ENCODE data around the gene FIBCD1.
A peak's percentile ranks its signal among the peaks of the same experiment; 100 is the strongest.
"Not testable (repeated sequence)": the region's sequence is repeated elsewhere in the genome, so short reads cannot be mapped to it uniquely, and the experiment has no call there.

The FIBCD1 gene

GRCh38 chr9:130921300-130921988, 17.6 kb downstream of the FIBCD1 start:
- DNase-seq = no peak

- no peak for DNase-seq
Measured at GRCh38 chr9:130920762-130921299, 18.2 kb downstream of the FIBCD1 start.

DNA sequence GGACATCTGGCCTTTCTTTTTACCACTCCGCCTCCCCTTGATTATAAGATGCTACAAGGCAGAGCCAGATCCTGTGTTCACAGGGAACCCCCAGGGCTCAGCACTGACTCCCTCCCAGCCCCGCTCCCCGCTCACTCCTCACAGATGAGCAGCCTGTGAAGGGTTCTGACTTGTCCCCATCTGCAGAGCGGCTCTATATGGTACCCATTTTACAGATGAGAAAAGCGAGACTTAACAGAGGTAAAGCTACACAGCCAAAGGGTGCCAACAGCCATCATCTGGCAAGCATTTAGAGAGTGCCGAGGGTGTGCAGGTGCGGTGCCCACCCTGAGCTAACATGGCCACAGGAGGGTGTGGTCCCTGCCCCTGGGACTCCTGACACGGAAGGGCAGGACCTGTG, 18.8 kb downstream of the FIBCD1 start:
- no peak for DNase-seq

DNA sequence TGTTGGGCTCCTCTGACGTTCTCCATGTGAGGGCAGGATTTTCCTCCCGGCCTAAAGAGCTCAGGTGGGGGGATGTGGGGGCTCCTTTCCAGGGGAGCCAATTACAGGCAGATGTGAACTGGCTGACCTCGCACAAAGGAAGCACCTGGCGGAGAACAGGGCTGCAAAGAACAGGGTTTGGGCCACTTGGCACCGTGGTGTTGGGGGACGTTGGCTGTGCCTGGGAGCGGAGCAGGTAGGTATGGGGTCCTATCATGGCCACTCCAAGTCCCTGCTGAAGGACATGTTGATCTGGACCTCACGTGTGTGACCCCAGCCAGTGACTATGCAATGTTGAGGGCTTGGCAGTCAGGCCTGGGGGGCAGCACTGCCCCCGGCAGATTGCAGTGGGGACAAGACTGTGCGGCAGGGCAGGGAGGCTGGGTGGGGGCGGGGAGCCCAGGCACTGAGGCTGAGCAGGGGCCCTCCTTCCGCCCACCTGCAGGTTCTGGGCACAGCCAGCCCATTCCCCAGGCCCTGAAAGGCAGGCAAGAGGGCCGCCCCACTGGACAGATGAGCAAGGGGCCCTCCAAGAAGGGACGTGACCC, 19.4 kb downstream of the FIBCD1 start:
- no peak for DNase-seq

DNA sequence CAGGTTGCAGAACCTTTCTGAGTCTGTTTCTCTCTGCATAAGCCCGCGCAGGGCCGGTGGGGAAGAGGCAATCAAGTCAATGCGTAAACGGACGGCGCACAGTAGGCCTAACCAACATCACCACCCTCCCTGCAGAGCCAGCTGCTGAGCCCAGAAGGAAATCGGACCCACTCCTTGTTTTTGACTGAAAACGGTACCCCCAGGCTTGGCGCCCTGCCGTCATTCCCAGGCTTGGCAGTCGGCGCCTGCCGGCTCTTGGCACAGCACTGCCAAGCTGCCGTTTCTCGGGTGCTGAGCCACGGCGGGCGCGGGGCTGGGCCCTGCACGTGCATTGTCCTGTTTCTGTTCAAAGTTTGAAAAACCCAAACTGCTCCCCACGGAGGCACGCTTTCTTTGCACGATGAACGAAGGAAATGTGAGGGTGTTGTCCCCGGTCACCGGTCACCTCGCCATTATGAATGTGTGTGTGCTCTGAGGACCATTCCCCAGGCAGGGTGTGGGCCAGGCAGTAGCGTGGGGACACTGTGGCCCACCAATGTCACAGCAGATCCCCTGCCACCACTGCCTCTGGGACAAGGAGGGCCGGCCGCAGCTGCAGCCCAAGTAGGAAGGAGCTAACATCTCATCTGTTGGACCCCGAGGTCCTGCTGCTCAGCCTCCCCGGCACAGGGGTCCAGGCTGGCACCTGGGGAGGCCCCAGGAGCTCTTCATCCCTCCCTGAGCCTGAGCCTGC, 20.1 kb downstream of the FIBCD1 start:
- peak; percentile 38 for DNase-seq

GRCh38 chr9:130918101-130918825, 20.8 kb downstream of the FIBCD1 start:
- no peak for DNase-seq

DNA sequence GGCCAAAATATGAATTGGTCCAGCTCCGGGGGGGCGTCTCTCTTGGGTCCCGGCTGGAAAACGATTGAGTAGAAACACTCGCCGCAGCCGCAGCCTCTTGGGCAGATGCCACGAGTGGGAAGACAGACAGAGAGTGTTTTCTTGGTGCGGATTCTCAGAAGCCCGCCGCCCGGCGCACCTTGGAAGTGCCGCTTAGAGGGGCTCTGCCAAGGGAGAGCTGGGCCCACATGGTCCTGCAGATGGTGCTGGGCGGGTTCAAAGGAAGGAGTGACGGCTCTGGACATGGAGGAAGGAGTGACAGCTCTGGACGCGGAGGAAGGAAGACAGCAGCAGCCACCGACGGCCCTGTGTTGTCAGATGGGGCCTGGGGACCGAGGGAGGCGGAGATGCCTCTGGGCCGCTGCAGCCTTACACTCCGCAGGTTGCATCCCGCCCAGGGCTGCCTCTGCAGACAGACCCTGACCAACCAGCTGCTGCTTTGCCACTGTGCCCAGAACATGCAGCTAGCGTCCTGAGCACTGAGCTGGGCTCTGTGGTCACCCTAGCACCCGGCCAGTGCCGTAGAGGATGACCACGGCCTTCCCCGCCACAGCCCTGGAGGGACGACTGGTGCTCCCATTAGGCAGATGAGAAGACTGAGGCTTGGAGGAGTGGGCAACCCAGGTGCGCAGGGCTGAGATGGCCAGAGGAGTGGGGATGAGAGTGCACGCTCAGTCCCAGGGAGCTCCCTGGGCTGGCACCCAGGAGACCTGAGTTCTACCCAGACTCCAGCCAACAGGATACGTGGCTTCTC, 21.7 kb downstream of the FIBCD1 start:
- DNase-seq = no peak

DNA sequence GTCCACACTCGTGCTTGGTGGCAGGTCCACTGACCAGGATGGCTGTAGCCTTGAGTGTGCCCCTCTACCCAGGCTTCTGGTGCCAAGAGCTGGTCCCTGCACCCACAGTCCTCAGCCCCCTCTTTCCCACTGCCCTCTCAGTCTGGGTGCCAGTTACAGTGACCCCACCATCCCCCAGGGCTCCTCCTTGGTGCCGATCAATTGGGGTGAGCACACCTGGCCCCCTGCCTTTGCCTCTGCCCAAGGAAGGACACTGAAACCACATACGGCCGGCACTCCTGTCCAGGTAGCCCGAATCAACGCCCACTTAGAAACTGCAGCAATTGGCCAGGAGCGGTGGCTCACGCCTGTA, 24.0 kb downstream of the FIBCD1 start:
- no peak for DNase-seq

GRCh38 chr9:130914417-130915095, 24.5 kb downstream of the FIBCD1 start:
- no peak for DNase-seq

DNA sequence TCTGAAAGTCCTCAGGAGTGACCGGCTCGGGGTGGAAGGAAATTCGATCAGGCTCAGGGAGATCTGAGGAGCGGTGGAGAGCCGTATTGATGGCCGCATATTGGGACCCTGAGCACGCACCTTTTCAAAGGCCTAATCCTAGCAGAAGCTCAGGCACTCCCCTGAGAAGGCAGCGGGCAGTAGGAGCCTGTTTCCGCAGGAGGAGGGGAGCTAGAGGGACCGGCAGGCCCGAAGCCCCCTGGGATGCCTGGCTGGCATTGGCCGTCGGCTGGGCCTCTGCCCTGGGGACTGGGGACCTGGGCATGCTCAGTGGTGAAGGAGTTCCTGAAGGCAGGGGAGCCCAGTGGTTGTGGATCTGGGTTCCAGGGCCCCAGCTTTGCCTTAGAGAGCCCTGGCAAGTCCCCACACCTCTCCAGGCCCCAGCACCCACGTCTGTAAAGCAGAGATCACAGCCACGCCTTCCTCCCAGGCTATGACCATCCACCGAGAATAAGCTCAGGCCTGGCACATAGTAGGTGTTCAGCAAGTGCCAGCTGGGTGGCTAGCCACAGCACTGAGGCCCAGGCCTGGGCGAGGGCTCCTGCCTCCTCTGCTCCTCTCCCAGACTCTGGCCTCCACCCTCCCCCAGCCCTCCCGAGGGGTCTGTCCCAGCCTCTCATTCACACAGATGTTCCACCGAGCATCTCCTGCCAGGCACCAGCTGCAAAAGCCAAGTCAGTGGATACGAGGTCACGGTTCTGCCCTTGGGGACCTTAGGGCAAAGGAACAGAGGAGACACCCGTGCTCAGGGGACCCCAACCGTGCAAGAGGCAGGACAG, 25.2 kb downstream of the FIBCD1 start:
- DNase-seq = no peak

DNA sequence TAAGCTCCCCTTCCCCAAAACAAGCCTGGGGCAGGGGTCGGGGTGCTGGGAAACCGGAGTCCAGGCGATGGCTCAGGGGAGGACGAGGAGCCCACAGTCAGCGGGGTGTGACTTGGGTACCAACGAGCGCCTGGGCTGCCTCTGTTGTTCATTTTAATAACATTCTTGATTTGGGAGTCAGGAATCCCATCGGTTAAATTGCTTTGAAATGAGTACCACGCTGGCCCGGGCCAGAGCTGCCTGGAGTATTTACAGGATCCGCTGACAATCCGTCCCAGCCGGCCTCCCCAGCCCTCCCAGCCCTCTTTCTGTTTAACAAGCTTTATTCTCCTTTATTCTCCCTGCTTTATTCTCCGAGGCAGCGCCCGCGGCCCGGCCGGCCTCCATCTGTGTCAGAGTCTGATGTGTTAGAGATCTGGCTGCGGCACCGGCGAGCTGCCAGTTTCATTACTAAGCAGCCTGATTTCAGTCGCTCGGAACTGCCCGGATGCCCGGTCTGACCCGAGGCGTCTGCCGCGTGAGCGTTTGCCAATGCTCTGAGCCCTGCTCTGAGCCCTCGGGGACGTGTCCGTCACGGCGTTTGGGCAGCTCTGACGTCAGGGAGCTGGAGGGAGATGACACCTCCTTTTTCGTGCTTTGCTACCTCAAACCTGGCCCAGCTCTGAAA, 26.0 kb downstream of the FIBCD1 start:
- no peak for DNase-seq

- no peak for DNase-seq
Measured at GRCh38 chr9:130911254-130912049, 27.6 kb downstream of the FIBCD1 start.

- not testable (repeated sequence) for DNase-seq
Measured at GRCh38 chr9:130910670-130911069, 28.4 kb downstream of the FIBCD1 start.

DNA sequence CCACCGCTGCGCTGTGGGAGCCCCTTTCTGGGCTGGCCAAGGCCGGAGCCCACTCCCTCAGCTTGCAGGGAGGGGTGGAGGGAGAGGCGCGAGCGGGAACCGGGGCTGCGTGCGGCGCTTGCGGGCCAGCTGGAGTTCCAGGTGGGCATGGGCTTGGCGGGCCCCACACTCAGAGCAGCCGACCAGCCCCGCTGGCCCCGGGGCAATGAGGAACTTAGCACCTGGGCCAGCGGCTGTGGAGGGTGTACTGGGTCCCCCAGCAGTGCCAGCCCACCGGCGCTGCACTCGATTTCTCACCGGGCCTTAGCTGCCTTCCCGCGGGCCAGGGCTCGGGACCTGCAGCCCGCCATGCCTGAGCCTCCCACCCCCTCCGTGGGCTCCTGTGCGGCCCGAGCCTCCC, 29.0 kb downstream of the FIBCD1 start:
- DNase-seq = not testable (repeated sequence)

DNA sequence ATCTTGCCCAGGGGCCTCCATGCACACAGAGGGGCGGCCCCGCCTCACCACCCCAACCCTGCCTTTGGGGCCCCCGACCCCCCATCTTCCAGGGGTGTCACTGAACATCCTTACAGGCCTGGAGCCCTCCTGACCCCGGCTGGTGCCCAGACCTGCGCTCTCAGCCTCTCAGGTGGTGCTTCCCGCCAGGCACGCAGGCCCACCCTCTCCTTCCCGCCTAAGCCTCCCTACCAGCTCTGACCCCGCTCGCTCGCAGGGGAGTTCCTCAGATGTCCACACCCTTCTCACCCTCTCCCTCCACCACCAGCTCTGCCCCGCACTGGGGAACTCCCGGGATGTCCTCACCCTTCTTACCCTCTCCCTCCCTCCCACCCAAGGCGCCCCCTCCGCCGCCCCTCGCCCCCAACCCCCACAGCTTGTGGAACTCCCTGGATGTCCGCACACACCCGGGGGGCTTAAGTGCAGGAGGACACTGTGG, 30.1 kb downstream of the FIBCD1 start:
- no peak for DNase-seq

- DNase-seq = no peak
Measured at GRCh38 chr9:130908146-130908877, 30.7 kb downstream of the FIBCD1 start.

DNA sequence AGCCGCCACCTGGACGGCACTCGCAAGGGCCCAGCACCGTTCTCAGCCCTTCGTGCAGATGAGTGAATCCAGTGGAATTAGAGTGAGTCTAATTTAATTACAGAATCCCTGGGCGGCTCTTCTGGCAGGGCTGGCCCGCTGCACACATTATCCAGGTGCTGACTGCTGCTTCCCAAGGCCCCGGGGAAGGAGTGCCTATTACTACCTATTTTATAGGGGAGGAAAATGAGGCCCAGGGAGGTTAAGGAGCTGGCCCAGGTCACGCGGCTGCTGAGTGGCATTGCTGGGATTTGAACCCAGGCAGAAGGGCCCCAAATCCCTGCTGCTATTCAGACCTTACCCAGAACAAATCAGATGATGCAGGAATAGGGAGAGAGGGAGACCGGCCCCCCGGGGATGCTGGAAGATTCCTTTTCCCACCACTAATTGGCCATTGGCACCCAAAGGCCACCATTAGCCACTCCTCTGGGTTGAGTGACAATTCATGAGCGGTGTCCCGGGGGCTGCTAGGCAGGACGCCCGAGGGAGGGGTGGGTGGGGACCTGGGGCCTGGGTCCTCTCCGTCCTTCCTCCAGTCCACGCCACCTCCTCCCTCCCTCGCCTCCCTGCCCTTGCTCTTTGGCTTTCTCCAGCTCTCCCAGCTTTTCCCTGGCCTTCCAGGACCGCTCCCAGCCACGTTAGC, 32.2 kb downstream of the FIBCD1 start:
- no peak for DNase-seq
